ENCODE results near the gene GATD1.

Gene GATD1

DNA sequence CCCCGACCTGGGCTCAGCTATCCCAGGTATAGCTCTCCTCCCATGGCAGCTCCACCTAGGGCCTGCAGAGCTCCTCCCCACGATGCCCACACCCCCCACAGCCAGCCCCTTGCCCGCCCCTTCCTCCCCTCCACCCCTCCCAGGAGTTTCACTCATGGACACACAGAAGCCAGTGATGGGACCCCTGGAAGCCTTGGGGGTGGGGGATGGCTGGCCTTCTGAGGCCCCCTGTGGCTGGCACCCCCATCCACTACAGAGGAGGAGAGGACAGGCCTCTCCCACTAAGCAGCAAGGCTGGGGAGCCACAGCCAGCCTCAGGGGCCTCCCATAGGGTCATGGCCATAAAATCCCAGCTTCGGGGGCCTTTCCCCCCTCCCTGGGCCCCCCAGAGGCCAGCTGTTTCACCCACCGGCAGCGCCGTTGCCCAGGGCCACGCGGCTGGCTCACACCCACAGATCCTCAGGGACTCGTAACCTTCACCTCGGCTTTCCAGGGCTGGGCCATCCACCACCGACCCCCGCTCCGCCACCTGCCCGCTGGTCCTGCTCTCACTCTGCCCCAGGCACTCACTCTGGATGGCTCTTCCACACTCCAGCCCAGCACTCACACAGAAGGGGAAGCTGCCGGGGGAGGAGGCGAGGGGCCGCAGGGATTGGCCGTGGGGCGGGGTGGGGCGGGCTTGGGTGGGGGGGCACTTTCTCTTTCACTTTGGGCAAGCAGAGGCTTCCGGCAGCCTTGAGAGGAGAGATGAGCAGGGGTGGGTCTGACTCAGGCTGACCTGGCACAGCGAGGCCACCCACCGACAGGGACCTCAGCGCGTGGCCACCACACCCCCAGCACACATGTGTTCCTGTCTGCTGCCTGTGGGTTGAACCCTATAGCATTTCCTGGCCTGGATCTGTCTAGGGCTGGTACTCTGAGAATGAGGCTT is 18.6 kb upstream of the GATD1 start:
- peak; percentile 78 for DNase-seq

DNA sequence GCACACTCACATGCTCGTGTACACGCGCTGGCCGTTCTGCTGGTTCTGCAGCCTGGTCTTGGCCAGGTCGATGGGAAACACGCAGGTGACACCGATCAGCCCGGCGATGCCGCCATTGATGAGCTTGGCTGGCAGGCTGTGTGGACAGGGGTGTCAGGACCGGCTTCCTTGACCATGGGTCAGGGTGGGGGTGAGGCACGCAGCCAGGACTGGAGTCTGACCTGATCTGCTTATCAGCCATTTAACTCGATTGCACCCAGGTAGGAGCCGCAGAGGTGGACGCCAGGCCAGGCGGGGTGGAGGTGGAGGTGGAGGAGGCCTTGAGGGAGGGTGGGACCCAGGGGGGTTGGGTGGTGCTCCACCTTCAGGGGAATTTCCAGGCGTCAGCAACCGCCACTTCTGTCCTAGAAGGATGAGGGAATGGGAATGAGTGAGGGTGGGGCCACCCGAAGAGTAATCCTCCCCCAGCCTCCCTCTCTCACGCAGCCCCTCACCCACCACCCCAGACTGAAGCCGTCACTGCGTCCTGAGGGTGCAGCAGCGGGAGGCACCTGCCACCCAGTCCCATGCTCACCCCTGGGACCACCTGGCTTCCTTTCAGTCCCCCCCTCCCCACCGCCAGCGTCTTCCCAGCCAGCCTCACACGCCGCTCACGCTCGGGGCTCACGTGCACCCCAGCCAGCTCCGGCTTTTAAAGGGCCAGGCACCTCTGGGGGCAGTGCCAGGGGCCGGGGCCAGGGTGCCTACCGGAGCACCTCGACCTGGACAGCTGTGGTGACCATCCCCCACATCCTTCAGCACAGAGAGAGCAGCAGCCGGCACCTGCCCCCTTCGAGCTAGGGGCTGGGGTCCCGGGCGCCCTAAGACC is 17.7 kb upstream of the GATD1 start:
- DNase-seq = no peak

- no peak for DNase-seq
Observed at GRCh38 chr11:794013-794765, 16.9 kb upstream of the GATD1 start.

GRCh38 chr11:793556-793955 is 16.3 kb upstream of the GATD1 start:
- no peak for DNase-seq

DNA sequence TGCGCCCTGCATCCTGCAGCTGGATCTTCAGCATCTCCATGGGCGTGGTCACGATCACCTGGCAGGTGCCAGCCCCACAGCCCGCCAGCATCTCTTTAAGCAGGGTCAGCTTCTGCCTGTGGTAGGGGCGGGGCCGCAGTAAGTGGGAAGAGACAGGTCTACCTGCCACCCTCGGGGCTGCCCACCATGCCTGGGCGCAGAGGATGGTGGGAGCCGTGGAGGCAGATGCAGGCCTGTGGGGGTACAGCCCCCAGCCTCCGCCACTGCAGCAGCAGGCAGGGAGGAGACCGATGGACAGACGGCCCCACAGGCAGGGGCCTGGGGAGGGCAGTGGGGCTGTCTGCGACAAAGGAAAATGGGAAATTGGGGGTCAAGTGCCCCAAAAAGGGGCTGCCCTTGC is 15.6 kb upstream of the GATD1 start:
- no peak for DNase-seq

- no peak for DNase-seq
Observed at GRCh38 chr11:792535-792821, 15.2 kb upstream of the GATD1 start.

GRCh38 chr11:791658-792534 is 14.6 kb upstream of the GATD1 start:
- DNase-seq = no peak

DNA sequence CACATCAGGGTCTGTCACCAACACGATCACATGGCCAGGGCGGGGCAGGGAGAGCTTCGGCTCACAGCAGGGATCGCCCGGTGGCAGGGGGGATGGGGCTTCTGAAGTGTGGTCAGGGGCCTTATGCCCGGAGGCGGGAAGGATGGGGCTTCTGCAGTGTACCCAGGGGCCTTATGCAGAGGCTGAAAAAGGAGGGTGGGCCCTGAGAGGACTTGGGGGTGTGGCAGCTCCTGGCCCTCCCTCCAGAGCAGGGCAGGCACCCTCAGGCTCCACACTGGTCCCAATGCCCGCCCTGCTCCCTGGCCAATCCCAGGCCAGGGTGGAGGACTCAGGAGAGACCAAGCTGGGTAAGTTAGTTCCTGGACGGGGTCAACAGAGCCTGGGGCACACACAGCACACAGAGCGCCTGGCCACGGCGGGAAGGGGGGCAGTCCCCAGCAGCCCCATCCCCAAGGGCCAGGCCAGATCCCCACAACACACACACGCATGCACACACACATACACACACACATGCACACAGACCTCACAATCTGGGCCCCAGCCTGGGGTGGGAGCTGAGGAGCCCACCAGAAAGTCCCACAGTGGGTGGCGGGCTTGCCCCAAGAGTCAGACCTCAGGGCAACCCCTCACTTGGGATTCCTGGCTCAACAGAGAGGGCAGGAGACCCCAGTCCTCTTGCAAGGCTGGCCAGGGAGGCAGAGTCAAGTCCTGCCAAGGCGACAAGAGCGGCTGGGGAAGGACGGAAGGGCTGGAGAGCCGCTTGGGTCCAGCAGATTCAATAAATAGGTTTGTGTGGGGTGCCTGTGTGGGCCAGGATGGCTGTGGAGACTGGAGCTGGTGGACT is 13.7 kb upstream of the GATD1 start:
- DNase-seq = peak; percentile 56

- DNase-seq = peak; percentile 79
Observed at GRCh38 chr11:789943-790342, 12.7 kb upstream of the GATD1 start, which contains the start of gene CEND1. Gene CEND1, minus strand, starts transcription at chr11:790090. Its CDS starts 1,514 bp downstream, at chr11:788576.

- DNase-seq = no peak
Observed at GRCh38 chr11:788953-789940, 12.0 kb upstream of the GATD1 start.

- DNase-seq = no peak
Observed at GRCh38 chr11:788009-788640, 10.8 kb upstream of the GATD1 start.

- DNase-seq = no peak
Observed at GRCh38 chr11:787084-787675, 9.9 kb upstream of the GATD1 start.

DNA sequence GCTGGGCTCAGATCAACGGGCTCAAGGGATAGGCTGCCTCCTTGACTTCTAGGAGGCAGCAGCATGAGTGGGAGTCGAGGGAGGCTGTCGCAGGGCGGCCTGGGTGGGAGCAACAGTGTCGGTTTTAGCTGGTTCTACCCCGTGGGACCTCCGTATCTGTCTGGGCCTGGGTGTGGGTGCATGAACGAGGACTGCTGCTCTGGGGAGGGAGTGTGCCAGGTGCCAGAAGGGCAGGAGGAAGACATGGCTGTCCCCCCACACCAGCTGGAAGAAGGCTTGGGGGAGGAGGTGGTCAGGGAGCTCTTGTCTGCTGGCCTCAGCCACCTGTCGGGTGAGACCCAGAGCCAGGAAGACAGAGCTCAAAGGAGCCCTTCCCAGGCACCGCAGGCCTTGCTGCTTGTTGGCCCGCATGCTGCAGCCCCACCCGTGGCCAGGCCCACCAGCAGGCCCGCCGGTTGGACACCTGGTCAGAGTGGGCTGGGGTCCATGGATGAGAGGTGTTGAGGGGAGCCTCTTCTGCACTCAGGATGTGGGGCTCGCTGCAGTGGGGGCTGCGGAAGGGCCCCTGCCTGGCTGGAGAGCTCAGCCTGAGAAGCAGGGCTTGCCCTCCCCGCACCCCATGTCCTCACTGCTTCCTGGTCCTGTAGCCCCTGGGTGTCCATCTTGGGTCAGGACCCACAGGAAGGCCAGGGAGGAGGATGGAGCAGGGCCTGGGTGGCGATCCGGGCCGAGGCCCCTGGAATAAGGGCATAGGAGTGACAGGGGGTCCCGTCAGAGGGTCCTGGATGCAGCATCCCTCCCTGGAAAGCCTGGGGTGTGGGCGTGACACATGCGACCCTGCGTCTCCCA is 9.2 kb upstream of the GATD1 start:
- no peak for DNase-seq

DNA sequence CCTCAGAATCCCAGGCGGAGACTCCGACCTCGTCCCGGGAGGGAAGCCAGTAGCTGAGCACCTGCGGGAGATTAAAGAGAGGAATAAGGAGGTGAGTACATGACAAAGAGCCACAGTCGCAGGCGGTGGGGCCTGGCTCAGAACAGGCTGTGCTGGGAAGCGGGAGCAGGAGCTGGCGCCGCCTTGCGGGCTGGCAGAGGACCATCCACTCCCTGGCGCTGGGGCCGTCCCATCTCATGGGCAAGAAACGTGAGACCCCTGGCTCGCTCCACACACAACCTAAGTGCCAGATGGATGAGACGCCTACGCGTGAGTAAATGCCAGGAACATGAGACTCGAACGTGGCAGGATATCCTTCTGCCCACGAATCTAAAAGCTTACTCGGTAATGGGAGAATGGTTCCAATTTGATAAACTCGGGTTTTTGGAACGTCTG is 6.3 kb upstream of the GATD1 start:
- peak; percentile 52 for DNase-seq

- DNase-seq = no peak
Observed at GRCh38 chr11:782264-783174, 5.2 kb upstream of the GATD1 start.

DNA sequence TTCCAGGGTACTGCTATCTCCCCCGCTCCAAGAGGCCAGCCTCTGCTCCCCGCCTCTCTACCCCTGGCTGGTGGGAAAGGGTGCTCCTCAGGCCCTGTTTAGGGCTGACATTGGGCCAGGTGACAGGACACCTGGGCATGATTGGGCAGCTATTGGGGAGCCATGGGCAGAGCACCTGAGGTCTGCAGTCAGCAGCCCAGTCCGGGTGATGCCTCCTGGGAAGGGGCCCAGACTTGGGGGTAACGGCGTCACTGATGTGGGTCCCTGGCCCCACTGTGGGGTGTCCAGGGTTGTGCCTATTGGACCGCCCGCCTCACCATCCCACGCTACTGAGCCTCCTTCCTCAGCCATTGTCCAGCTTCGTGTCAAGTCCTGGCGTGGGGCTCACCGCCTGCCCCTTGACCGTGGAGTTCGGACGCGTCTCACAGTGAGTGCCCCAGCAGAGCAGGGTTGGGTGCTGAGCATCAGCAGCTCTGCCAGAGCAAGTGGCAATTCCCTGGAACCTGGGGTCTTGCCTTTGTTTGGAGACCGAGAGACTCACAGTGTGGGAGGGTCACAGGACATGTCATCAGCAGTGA is 2.8 kb upstream of the GATD1 start:
- no peak for DNase-seq

Measured in NCI-H2227 treated with DMSO at 0.1 percent for 48 hours (cell line).